GM12878 (cell line): ENCODE data around the gene RAMP2. TPM values are rescaled to one million over a fixed set of nuclear protein-coding genes. Genes with fewer than 3 reads are reported as not detected.
"Not testable (repeated sequence)": the region's sequence is repeated elsewhere in the genome, so short reads cannot be mapped to it uniquely, and the experiment has no call there.

ENCODE experiments used
- ATAC-seq: fragments of 200-7000 bp; cut with Tn5 transposase; 3 replicates; pipeline ENCODE4 v1.9.1; 2020; ENCODE audit warnings: mild to moderate bottlenecking, moderate library complexity
- BruUV-seq: library from RNA; stranded (reverse); fragments of 400-500 nt; replicated peaks from 2 replicates; lab custom pipeline; 2021; lab: Mats Ljungman, UMichigan
- CTCF ChIA-PET: fragments of 300-600 bp; sonication (Branson Sonifier 250); formaldehyde crosslinking; extraction: SDS; loops from one replicate; lab custom pipeline; 2021; ENCODE audit warnings: inconsistent platforms; lab: Yijun Ruan, JAX
- POLR2A ChIA-PET: fragments of 350-600 bp; formaldehyde crosslinking; extraction: SDS; loops from one replicate; lab custom pipeline; 2021; ENCODE audit warnings: inconsistent platforms; lab: Charles Lee
- RAD21 ChIA-PET: fragments of 300-600 bp; sonication (Branson Sonifier 250); formaldehyde crosslinking; loops from one replicate; lab custom pipeline; 2023; ENCODE audit warnings: antibody characterized with exemption; ENCODE audit not compliant: unreplicated experiment; lab: Charles Lee
- SMC1A ChIA-PET: fragments of 300-600 bp; sonication (Branson Sonifier 250); formaldehyde crosslinking; loops from one replicate; lab custom pipeline; 2023; ENCODE audit not compliant: unreplicated experiment, uncharacterized antibody; lab: Charles Lee
- DNase-seq: peaks from one replicate; pipeline ENCODE4 v3.0.0-alpha.2; 2011; ENCODE audit warnings: low read depth, low spot score
- FAIRE-seq: peaks from 3 replicates; lab custom pipeline; 2011; peaks lifted over from hg19 to GRCh38; lab: Jason Lieb, UNC
- H2AFZ ChIP-seq: 2 replicates; pipeline ENCODE4 v1.6.0; 2011; ENCODE audit warnings: low read depth, low read length, control low read depth; ENCODE audit not compliant: control insufficient read depth
- H3K27ac ChIP-seq: 2 replicates; pipeline ENCODE4 v1.5.1; 2011; ENCODE audit warnings: control low read depth; ENCODE audit not compliant: control insufficient read depth, insufficient read depth
- H3K27me3 ChIP-seq, 2 experiments: replicated peaks in 1 of 2; 2 replicates each; pipeline versions ENCODE4 v1.6.0 to v1.6.1; 2011; ENCODE audit warnings: low read length in 1 of 2; ENCODE audit not compliant: control insufficient read depth in 2 of 2, insufficient read depth in 2 of 2
- H3K36me3 ChIP-seq, 2 experiments: 2 replicates each; pipeline ENCODE4 v1.5.1; 2011; ENCODE audit warnings: low read length in 1 of 2; ENCODE audit not compliant: control insufficient read depth in 2 of 2, insufficient read depth in 2 of 2
- H3K4me1 ChIP-seq: 2 replicates; pipeline ENCODE4 v1.6.1; 2011; ENCODE audit warnings: mild to moderate bottlenecking, low read length, moderate library complexity, mixed read lengths; ENCODE audit not compliant: control insufficient read depth, insufficient read depth
- H3K4me2 ChIP-seq: 2 replicates; pipeline ENCODE4 v1.6.0; 2011; ENCODE audit warnings: control low read depth; ENCODE audit not compliant: control insufficient read depth, insufficient read depth
- H3K4me3 ChIP-seq: fragments of 200-600 bp; sonication (generic); 2 replicates; pipeline ENCODE4 v1.5.1; 2016
- H3K79me2 ChIP-seq: 2 replicates; pipeline ENCODE4 v1.6.0; 2011; ENCODE audit warnings: low read length; ENCODE audit not compliant: control insufficient read depth, insufficient read depth
- H3K9ac ChIP-seq: 2 replicates; pipeline ENCODE4 v1.8.0; 2011; ENCODE audit warnings: low read length, control low read depth, mixed read lengths; ENCODE audit not compliant: control insufficient read depth, insufficient read depth
- H3K9me3 ChIP-seq: replicated peaks from 3 replicates; pipeline ENCODE4 v1.5.1; 2011; ENCODE audit warnings: mild to moderate bottlenecking, low read length; ENCODE audit not compliant: control insufficient read depth, insufficient read depth
- H4K20me1 ChIP-seq: 2 replicates; pipeline ENCODE4 v1.6.0; 2011; ENCODE audit not compliant: control insufficient read depth, insufficient read depth
- GATAD2B ChIP-seq: fragments of 450-650 bp; conservative IDR thresholded peaks from 2 replicates; pipeline ENCODE4 v1.6.1; 2017; ENCODE audit warnings: low read depth, mild to moderate bottlenecking, moderate library complexity
- NBN ChIP-seq: fragments of 450-650 bp; IDR thresholded peaks from 2 replicates; pipeline ENCODE4 v1.6.1; 2016
- TCF12 ChIP-seq: IDR thresholded peaks from 2 replicates; pipeline ENCODE4 v1.6.1; 2011; ENCODE audit warnings: low read depth, mild to moderate bottlenecking, low read length
- WGBS: methylation state at CpG from one replicate; pipeline ENCODE4 v1.1.6; 2016; ENCODE audit warnings: low lambda C conversion rate; ENCODE audit not compliant: insufficient replicate concordance, insufficient coverage; ENCODE audit errors: missing lambda C conversion rate; 5-methylcytosine and 5-hydroxymethylcytosine counted together
- in situ Hi-C: fragments of 300-500 bp; cut with MboI; formaldehyde crosslinking; loops from 9 replicates; pipeline ENCODE4 v1.14.3; 2018; ENCODE audit warnings: mixed read lengths
- intact Hi-C: fragments of 100-400 bp; cut with micrococcal nuclease; formaldehyde crosslinking; loops from one replicate; pipeline ENCODE4 v1.14.2; 2022; ENCODE audit not compliant: unreplicated experiment
- polyA plus RNA-seq, 11 experiments: library from polyadenylated mRNA; depleted of rRNA in 4 of 11; unstranded in 6 of 11; stranded (reverse) in 5 of 11; fragments of >200 nt; fragmentation: Nextera tagmentation in 4 of 11; fragmentation: Illumina TruSeq in 1 of 11; extraction: Ambion mirVana in 4 of 11; extraction: Trizol in 1 of 11; gene quantifications; 1 replicate in 1 of 11; 2 replicates in 10 of 11; pipeline versions ENCODE4 v1.2.1 to v1.2.3, GENCODE V29; 2011 to 2016; ENCODE audit warnings: inconsistent platforms in 2 of 11, missing spikeins in 2 of 11, low read depth in 1 of 11
- total RNA-seq, 4 experiments: library from RNA; depleted of rRNA in 3 of 4; stranded (reverse); fragments of >200 nt in 3 of 4; fragmentation: Illumina TruSeq in 1 of 4; extraction: Trizol in 1 of 4; gene quantifications; 2 replicates each; pipeline versions ENCODE4 v1.2.1 to v1.2.3, GENCODE V29; 2013 to 2021
- TF ChIP-seq, protein P1 (sequence below): fragments of 450-650 bp; IDR thresholded peaks from 2 replicates; pipeline ENCODE4 v1.6.1; 2016; ENCODE audit warnings: mild to moderate bottlenecking, moderate library complexity, borderline replicate concordance
- TF ChIP-seq, protein P2 (sequence below): fragments of 450-650 bp; IDR thresholded peaks from 2 replicates; pipeline ENCODE4 v1.6.1; 2017; ENCODE audit warnings: mild to moderate bottlenecking, moderate library complexity

The RAMP2 gene
- total and polyA plus RNA-seq, 10 of the 15 experiments (the other 5 are each of a cell fraction or from before 2014, with no cell fraction given): 0.14 to 0.32 (median 0.21) TPM; not detected in 4

DNA sequence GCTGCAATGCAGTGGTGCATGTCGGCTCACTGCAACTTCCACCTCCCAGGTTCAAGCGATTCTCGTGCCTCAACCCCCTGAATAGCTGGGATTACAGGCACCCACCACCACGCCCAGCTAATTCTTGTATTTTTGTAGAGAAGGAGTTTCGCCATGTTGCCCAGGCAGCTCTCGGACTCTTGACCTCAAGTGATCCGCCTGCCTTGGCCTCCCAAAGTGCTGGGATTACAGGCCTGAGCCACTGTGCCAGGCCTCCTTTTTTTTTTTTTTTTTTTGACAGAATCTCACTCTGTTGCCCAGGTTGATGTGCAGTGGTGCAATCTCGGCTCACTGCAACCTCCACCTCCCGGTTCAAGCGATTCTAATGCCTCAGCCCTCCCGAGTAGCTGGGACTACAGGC, 18.1 kb upstream of the RAMP2 start:
- BruUV-seq: not testable (repeated sequence)
- H3K79me2 ChIP-seq: peaks cover 15% of the 10 kb centered on the region

GRCh38 chr17:42743595-42744282, 17.3 kb upstream of the RAMP2 start:
- Histone ChIP-seq H3K4me3 (peak overlapping the region; percentile 63), H2AFZ (peak overlapping the region; percentile 63; the same call in 1 of the 2 replicates), H3K4me1 (peaks cover 8% of the 10 kb centered on the region; the same call in 1 of the 2 replicates), H3K9me3 (no peaks in the 10 kb centered on the region), H3K4me2 (peak overlapping the region; percentile 88), H3K36me3 (no peaks in the 10 kb centered on the region), H3K79me2 (peaks cover 15% of the 10 kb centered on the region), H3K9ac (peak overlapping the region; percentile 76), H4K20me1 (no peaks in the 10 kb centered on the region), H3K27ac (peak overlapping the region; percentile 60; the same call in 1 of the 2 replicates), H3K27me3 (no peaks in the 10 kb centered on the region)
- no peak for FAIRE-seq
- in situ Hi-C loops: no loop called here
- no peak for ATAC-seq
- TSS peak; percentile 65 for BruUV-seq
- intact Hi-C loops: no loop called here
- RAD21 ChIA-PET: interaction anchor here (0.6 to 2.2 kb wide), 5 partner anchors 8 to 255 kb away, joined by 3 to 8 read pairs (median 5); partner anchors contain the start of genes PSMC3IP and RPL27
- 72% methylated on average over 10 of the region's 10 CpGs for WGBS
- POLR2A ChIA-PET: interaction anchor here (0.6 to 1.0 kb wide), 5 partner anchors 17 to 89 kb away, joined by 3 to 4 read pairs (median 3); no protein-coding TSS in a partner anchor
- DNase-seq: no peak
- CTCF ChIA-PET: interaction anchor here (0.6 to 3.0 kb wide), 4 partner anchors 10 to 195 kb away, joined by 4 to 13 read pairs (median 4); no protein-coding TSS in a partner anchor
- SMC1A ChIA-PET: interaction anchor here (0.6 to 1.9 kb wide), 6 partner anchors 17 to 165 kb away, joined by 3 to 7 read pairs (median 4); no protein-coding TSS in a partner anchor
- TF ChIP-seq, protein P1, sequence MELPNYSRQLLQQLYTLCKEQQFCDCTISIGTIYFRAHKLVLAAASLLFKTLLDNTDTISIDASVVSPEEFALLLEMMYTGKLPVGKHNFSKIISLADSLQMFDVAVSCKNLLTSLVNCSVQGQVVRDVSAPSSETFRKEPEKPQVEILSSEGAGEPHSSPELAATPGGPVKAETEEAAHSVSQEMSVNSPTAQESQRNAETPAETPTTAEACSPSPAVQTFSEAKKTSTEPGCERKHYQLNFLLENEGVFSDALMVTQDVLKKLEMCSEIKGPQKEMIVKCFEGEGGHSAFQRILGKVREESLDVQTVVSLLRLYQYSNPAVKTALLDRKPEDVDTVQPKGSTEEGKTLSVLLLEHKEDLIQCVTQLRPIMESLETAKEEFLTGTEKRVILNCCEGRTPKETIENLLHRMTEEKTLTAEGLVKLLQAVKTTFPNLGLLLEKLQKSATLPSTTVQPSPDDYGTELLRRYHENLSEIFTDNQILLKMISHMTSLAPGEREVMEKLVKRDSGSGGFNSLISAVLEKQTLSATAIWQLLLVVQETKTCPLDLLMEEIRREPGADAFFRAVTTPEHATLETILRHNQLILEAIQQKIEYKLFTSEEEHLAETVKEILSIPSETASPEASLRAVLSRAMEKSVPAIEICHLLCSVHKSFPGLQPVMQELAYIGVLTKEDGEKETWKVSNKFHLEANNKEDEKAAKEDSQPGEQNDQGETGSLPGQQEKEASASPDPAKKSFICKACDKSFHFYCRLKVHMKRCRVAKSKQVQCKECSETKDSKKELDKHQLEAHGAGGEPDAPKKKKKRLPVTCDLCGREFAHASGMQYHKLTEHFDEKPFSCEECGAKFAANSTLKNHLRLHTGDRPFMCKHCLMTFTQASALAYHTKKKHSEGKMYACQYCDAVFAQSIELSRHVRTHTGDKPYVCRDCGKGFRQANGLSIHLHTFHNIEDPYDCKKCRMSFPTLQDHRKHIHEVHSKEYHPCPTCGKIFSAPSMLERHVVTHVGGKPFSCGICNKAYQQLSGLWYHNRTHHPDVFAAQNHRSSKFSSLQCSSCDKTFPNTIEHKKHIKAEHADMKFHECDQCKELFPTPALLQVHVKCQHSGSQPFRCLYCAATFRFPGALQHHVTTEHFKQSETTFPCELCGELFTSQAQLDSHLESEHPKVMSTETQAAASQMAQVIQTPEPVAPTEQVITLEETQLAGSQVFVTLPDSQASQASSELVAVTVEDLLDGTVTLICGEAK: peak; percentile 8; the same call in 1 of the 2 replicates
- TF ChIP-seq, protein P2, sequence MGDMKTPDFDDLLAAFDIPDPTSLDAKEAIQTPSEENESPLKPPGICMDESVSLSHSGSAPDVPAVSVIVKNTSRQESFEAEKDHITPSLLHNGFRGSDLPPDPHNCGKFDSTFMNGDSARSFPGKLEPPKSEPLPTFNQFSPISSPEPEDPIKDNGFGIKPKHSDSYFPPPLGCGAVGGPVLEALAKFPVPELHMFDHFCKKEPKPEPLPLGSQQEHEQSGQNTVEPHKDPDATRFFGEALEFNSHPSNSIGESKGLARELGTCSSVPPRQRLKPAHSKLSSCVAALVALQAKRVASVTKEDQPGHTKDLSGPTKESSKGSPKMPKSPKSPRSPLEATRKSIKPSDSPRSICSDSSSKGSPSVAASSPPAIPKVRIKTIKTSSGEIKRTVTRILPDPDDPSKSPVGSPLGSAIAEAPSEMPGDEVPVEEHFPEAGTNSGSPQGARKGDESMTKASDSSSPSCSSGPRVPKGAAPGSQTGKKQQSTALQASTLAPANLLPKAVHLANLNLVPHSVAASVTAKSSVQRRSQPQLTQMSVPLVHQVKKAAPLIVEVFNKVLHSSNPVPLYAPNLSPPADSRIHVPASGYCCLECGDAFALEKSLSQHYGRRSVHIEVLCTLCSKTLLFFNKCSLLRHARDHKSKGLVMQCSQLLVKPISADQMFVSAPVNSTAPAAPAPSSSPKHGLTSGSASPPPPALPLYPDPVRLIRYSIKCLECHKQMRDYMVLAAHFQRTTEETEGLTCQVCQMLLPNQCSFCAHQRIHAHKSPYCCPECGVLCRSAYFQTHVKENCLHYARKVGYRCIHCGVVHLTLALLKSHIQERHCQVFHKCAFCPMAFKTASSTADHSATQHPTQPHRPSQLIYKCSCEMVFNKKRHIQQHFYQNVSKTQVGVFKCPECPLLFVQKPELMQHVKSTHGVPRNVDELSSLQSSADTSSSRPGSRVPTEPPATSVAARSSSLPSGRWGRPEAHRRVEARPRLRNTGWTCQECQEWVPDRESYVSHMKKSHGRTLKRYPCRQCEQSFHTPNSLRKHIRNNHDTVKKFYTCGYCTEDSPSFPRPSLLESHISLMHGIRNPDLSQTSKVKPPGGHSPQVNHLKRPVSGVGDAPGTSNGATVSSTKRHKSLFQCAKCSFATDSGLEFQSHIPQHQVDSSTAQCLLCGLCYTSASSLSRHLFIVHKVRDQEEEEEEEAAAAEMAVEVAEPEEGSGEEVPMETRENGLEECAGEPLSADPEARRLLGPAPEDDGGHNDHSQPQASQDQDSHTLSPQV: no peak
- TF ChIP-seq NBN: no peak
- no peak for TF ChIP-seq GATAD2B
- TF ChIP-seq TCF12: no peak

More for the DNA sequence above, 18.1 kb upstream of the RAMP2 start:
- H3K9me3 ChIP-seq, ATAC-seq, DNase-seq, H4K20me1 ChIP-seq, H3K4me3 ChIP-seq, H3K27ac ChIP-seq, H3K4me1 ChIP-seq, FAIRE-seq, H3K27me3 ChIP-seq, intact Hi-C loops, in situ Hi-C loops, H3K36me3 ChIP-seq, H3K9ac ChIP-seq, H2AFZ ChIP-seq, H3K4me2 ChIP-seq: not testable (repeated sequence)
- WGBS: 83% methylated on average over 10 of the region's 11 CpGs
- RAD21 ChIA-PET: interaction anchor here (1.1 to 2.2 kb wide), 3 partner anchors 21 to 256 kb away, joined by 3 to 8 read pairs (median 7); partner anchors contain the start of genes PSMC3IP and RPL27
- POLR2A ChIA-PET: interaction anchor here (0.6 to 1.2 kb wide), 3 partner anchors 11 to 57 kb away, joined by 3 to 4 read pairs (median 3); no protein-coding TSS in a partner anchor
- CTCF ChIA-PET: interaction anchor here (1.3 to 3.0 kb wide), 2 partner anchors 21 to 194 kb away, joined by 4 to 13 read pairs; no protein-coding TSS in a partner anchor
- SMC1A ChIA-PET: interaction anchor here (0.6 to 1.9 kb wide), 5 partner anchors 16 to 165 kb away, joined by 3 to 7 read pairs (median 4); no protein-coding TSS in a partner anchor
